HCT116 (cell line): ENCODE results near the gene TAX1BP1. TPM values are rescaled to one million over a fixed set of nuclear protein-coding genes. Genes with fewer than 3 reads are reported as not detected.

ENCODE experiments used
- CBX3 ChIP-seq: IDR thresholded peaks from 2 replicates; pipeline ENCODE4 v1.6.1; 2012; ENCODE audit warnings: low read depth
- EGR1 ChIP-seq: IDR thresholded peaks from 2 replicates; pipeline ENCODE4 v1.6.1; 2012; ENCODE audit warnings: low read depth
- ELF1 ChIP-seq: IDR thresholded peaks from 2 replicates; pipeline ENCODE4 v1.6.1; 2012; ENCODE audit warnings: low read depth, borderline replicate concordance
- EZH2 ChIP-seq: fragments of 200-600 bp; sonication (generic); IDR thresholded peaks from 2 replicates; pipeline ENCODE4 v1.6.1; 2017; ENCODE audit warnings: antibody characterized with exemption, mixed run types
- EZH2phosphoT487 ChIP-seq: fragments of 200-600 bp; IDR thresholded peaks from 2 replicates; pipeline ENCODE4 v1.6.1; 2018; ENCODE audit warnings: antibody characterized with exemption, borderline replicate concordance
- FOSL1 ChIP-seq: IDR thresholded peaks from 2 replicates; pipeline ENCODE4 v1.6.1; 2012; ENCODE audit warnings: low read depth
- MAX ChIP-seq: IDR thresholded peaks from 2 replicates; pipeline ENCODE4 v1.6.1; 2012
- POLR2A ChIP-seq: IDR thresholded peaks from 2 replicates; pipeline ENCODE4 v1.7.0; 2011; ENCODE audit warnings: borderline replicate concordance; ENCODE audit not compliant: insufficient read depth, insufficient read length; ENCODE audit errors: extremely low read depth
- POLR2AphosphoS5 ChIP-seq: IDR thresholded peaks from 2 replicates; pipeline ENCODE4 v1.6.1; 2011; ENCODE audit warnings: mild to moderate bottlenecking, low read depth, low read length, moderate library complexity
- TCF7L2 ChIP-seq: IDR thresholded peaks from 2 replicates; pipeline ENCODE4 v1.7.0; 2011; ENCODE audit warnings: borderline replicate concordance, inconsistent platforms; ENCODE audit not compliant: insufficient read depth, insufficient read length; ENCODE audit errors: extremely low read depth
- YY1 ChIP-seq: IDR thresholded peaks from 2 replicates; pipeline ENCODE4 v1.6.1; 2011; ENCODE audit warnings: low read length, low read depth, moderate library complexity, mild to moderate bottlenecking; ENCODE audit not compliant: insufficient replicate concordance; ENCODE audit errors: extremely low read depth
- ZBTB33 ChIP-seq: IDR thresholded peaks from 2 replicates; pipeline ENCODE4 v1.6.1; 2011; ENCODE audit warnings: mild to moderate bottlenecking, low read length, moderate library complexity; ENCODE audit not compliant: insufficient replicate concordance; ENCODE audit errors: extremely low read depth
- ZFX ChIP-seq: fragments of 450-650 bp; IDR thresholded peaks from 2 replicates; pipeline ENCODE4 v1.6.1; 2017
- ZNF274 ChIP-seq: fragments of 200-500 bp; sonication (Bioruptor generic); IDR thresholded peaks from 2 replicates; pipeline ENCODE4 v1.6.1; 2014; ENCODE audit warnings: mild to moderate bottlenecking, low read depth, low read length, inconsistent platforms
- total RNA-seq: library from RNA; stranded (reverse); gene quantifications from one replicate; pipeline ENCODE4 v1.2.1, GENCODE V29; 2021; ENCODE audit not compliant: unreplicated experiment
- TF ChIP-seq, protein P1 (sequence below): IDR thresholded peaks from 2 replicates; pipeline ENCODE4 v1.6.1; 2012

The TAX1BP1 gene
- total RNA-seq, 1 experiment from 2014 or later, result 68.1 TPM

- TF ChIP-seq ZFX, result no peak
- no peak for TF ChIP-seq EGR1
- no peak for TF ChIP-seq EZH2phosphoT487
- peak; percentile 58; the same call in 1 of the 2 replicates for TF ChIP-seq CBX3
- TF ChIP-seq ELF1, result no peak
- TF ChIP-seq ZNF274, result no peak
- TF ChIP-seq, protein P1, sequence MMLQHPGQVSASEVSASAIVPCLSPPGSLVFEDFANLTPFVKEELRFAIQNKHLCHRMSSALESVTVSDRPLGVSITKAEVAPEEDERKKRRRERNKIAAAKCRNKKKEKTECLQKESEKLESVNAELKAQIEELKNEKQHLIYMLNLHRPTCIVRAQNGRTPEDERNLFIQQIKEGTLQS, result no peak
- TF ChIP-seq FOSL1, result 0 out of 2 replicates have a peak, but pooled peaks have one; percentile 43
- TF ChIP-seq POLR2A, result no peak
- TF ChIP-seq YY1, result no peak
- TF ChIP-seq MAX, result no peak; the same call in 1 of the 2 replicates
- TF ChIP-seq ZBTB33, result no peak
- no peak for TF ChIP-seq TCF7L2
- no peak for TF ChIP-seq EZH2
- TF ChIP-seq POLR2AphosphoS5, result no peak
Observed at GRCh38 chr7:27697861-27698430, 42.0 kb upstream of the TAX1BP1 start (continued).
